ENCODE measurements around the gene PMPCA. TPM values are rescaled to one million over a fixed set of nuclear protein-coding genes. Genes with fewer than 3 reads are reported as not detected.

Gene PMPCA
- total RNA-seq, 4 donors from 2014 or later = 29.4 to 38.7 (median 33.5) TPM

- H3K27ac ChIP-seq = no peak overlapping the region
- TF ChIP-seq CTCF (IDR thresholded peaks at IDR 0.05) (no peak), POLR2A (IDR thresholded peaks at IDR 0.05) (no peak)
- H3K27me3 ChIP-seq = no peaks in the 10 kb centered on the region
- 91 to 98% methylated on average over 10 to 11 of the region's 11 CpGs for WGBS, 2 donors
- H3K4me1 ChIP-seq = no peaks in the 10 kb centered on the region
- peaks cover 40 to 100% (median 72%) of the 10 kb centered on the region in 3 donors for H3K36me3 ChIP-seq
- no peak for DNase-seq
- no peaks in the 10 kb centered on the region for H3K9me3 ChIP-seq
- intact Hi-C loops (cut with DNase I) = no loop called here
- H3K4me3 ChIP-seq = no peak overlapping the region
Observed at GRCh38 chr9:136453326-136453725, 42.9 kb downstream of the PMPCA start.

- Histone ChIP-seq H3K36me3 (peaks cover 41 to 100% (median 76%) of the 10 kb centered on the region in 3 donors), H3K27ac (no peak overlapping the region), H3K4me1 (no peaks in the 10 kb centered on the region), H3K27me3 (no peaks in the 10 kb centered on the region), H3K9me3 (no peaks in the 10 kb centered on the region), H3K4me3 (no peak overlapping the region)
- no peak for DNase-seq
- no peak for TF ChIP-seq POLR2A (IDR thresholded peaks at IDR 0.05)
- intact Hi-C loops (cut with DNase I) = no loop called here
- 84 to 93% methylated on average over 9 to 14 of the region's 25 CpGs for WGBS, 2 donors
Observed at GRCh38 chr9:136454026-136454796, 43.8 kb downstream of the PMPCA start.

- Histone ChIP-seq H3K27ac (no peak overlapping the region), H3K27me3 (no peaks in the 10 kb centered on the region), H3K4me3 (no peak overlapping the region), H3K36me3 (peaks cover 50 to 100% (median 74%) of the 10 kb centered on the region in 3 donors), H3K9me3 (no peaks in the 10 kb centered on the region), H3K4me1 (no peaks in the 10 kb centered on the region)
- DNase-seq = no peak
- intact Hi-C loops (cut with DNase I) = no loop called here
- 95 to 96% methylated on average over 7 to 26 of the region's 43 CpGs for WGBS, 2 donors
- TF ChIP-seq POLR2A (IDR thresholded peaks at IDR 0.05) = no peak
- TF ChIP-seq CTCF (IDR thresholded peaks at IDR 0.05) = no peak
Observed at GRCh38 chr9:136455043-136456002, 44.9 kb downstream of the PMPCA start.

GRCh38 chr9:136456258-136456657 lies 45.8 kb downstream of the PMPCA start:
- TF ChIP-seq CTCF (IDR thresholded peaks at IDR 0.05) (no peak), POLR2A (IDR thresholded peaks at IDR 0.05) (no peak)
- intact Hi-C loops (cut with DNase I) = no loop called here
- H3K4me3 ChIP-seq = no peak overlapping the region
- no peaks in the 10 kb centered on the region for H3K27me3 ChIP-seq
- H3K36me3 ChIP-seq = peaks cover 58 to 100% (median 69%) of the 10 kb centered on the region in 3 donors
- no peaks in the 10 kb centered on the region for H3K4me1 ChIP-seq
- H3K9me3 ChIP-seq = no peaks in the 10 kb centered on the region
- DNase-seq = no peak
- H3K27ac ChIP-seq = no peak overlapping the region
- 85 to 87% methylated on average over 7 to 8 of the region's 9 CpGs for WGBS, 2 donors

- no peak for TF ChIP-seq CTCF (IDR thresholded peaks at IDR 0.05)
- intact Hi-C loops (cut with DNase I) = no loop called here
- no peaks in the 10 kb centered on the region for H3K9me3 ChIP-seq
- no peaks in the 10 kb centered on the region for H3K27me3 ChIP-seq
- H3K36me3 ChIP-seq = peaks cover 64 to 100% (median 72%) of the 10 kb centered on the region in 3 donors
- DNase-seq = no peak
- no peak overlapping the region for H3K4me3 ChIP-seq
- 87 to 97% methylated on average over 19 to 23 of the region's 24 CpGs for WGBS, 2 donors
- H3K4me1 ChIP-seq = no peaks in the 10 kb centered on the region
- no peak overlapping the region for H3K27ac ChIP-seq
Observed at GRCh38 chr9:136457326-136457725, 46.9 kb downstream of the PMPCA start.

Measured in esophagus squamous epithelium (tissue), 5 donors.